Lower leg skin (tissue), 3 donors: Measurements from ENCODE around the gene WDFY4.

Source experiments
- POLR2A ChIP-seq, 2 donors: fragments of 450-650 bp; IDR thresholded peaks; one replicate each; pipeline ENCODE4 v1.6.1; 2016 to 2017; ENCODE audit warnings: antibody characterized with exemption in 2 of 2, mild to moderate bottlenecking in 1 of 2, moderate library complexity in 1 of 2
- TF ChIP-seq, protein P1 (sequence below), 3 donors: fragments of 450-650 bp; IDR thresholded peaks; one replicate each; pipeline ENCODE4 v1.5.1; 2016; ENCODE audit warnings: antibody characterized with exemption in 3 of 3, mild to moderate bottlenecking in 3 of 3, moderate library complexity in 2 of 3

GRCh38 chr10:48785796-48786195 is 101.1 kb downstream of the WDFY4 start:
- TF ChIP-seq, protein P1, sequence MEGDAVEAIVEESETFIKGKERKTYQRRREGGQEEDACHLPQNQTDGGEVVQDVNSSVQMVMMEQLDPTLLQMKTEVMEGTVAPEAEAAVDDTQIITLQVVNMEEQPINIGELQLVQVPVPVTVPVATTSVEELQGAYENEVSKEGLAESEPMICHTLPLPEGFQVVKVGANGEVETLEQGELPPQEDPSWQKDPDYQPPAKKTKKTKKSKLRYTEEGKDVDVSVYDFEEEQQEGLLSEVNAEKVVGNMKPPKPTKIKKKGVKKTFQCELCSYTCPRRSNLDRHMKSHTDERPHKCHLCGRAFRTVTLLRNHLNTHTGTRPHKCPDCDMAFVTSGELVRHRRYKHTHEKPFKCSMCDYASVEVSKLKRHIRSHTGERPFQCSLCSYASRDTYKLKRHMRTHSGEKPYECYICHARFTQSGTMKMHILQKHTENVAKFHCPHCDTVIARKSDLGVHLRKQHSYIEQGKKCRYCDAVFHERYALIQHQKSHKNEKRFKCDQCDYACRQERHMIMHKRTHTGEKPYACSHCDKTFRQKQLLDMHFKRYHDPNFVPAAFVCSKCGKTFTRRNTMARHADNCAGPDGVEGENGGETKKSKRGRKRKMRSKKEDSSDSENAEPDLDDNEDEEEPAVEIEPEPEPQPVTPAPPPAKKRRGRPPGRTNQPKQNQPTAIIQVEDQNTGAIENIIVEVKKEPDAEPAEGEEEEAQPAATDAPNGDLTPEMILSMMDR (IDR thresholded peaks at IDR 0.05), result no peak
- no peak for TF ChIP-seq POLR2A (IDR thresholded peaks at IDR 0.05)
